Aorta (tissue), 5 donors: Measurements from ENCODE around the gene SEPTIN11. TPM values are rescaled to one million over a fixed set of nuclear protein-coding genes. Genes with fewer than 3 reads are reported as not detected.
A peak's percentile ranks its signal among the peaks of the same experiment; 100 is the strongest.
"Not testable (repeated sequence)": the region's sequence is repeated elsewhere in the genome, so short reads cannot be mapped to it uniquely, and the experiment has no call there.

Source experiments
- ATAC-seq: fragments of 200-7000 bp; cut with Tn5 transposase; one replicate; pipeline ENCODE4 v1.9.1; 2022; ENCODE audit warnings: moderate library complexity; ENCODE audit not compliant: low FRiP score
- DNase-seq, 2 donors: peaks; one replicate each; pipeline ENCODE4 v3.0.0-alpha.2; 2020
- H3K27ac ChIP-seq, 2 donors: one replicate each; pipeline ENCODE4 v1.5.1; 2013; ENCODE audit warnings: low read length in 2 of 2, mild to moderate bottlenecking in 2 of 2, moderate library complexity in 2 of 2, control low read depth in 1 of 2, inconsistent platforms in 1 of 2, low read depth in 1 of 2
- H3K27me3 ChIP-seq, 2 donors: one replicate each; pipeline ENCODE4 v1.6.1; 2013; ENCODE audit warnings: control low read depth in 1 of 2, low read length in 1 of 2, mild to moderate bottlenecking in 1 of 2, moderate library complexity in 1 of 2; ENCODE audit not compliant: insufficient read depth in 2 of 2, control insufficient read depth in 1 of 2
- H3K36me3 ChIP-seq, 2 donors: one replicate each; pipeline ENCODE4 v1.6.1; 2013; ENCODE audit warnings: control low read depth in 1 of 2, low read length in 1 of 2, mild to moderate bottlenecking in 1 of 2; ENCODE audit not compliant: insufficient read depth in 2 of 2, control insufficient read depth in 1 of 2
- H3K4me1 ChIP-seq, 2 donors: one replicate each; pipeline ENCODE4 v1.6.1; 2013; ENCODE audit warnings: low read length in 2 of 2, control low read depth in 1 of 2, mild to moderate bottlenecking in 1 of 2, moderate library complexity in 1 of 2; ENCODE audit not compliant: insufficient read depth in 2 of 2, control insufficient read depth in 1 of 2
- H3K4me3 ChIP-seq, 2 donors: one replicate each; pipeline ENCODE4 v1.5.1; 2013; ENCODE audit warnings: low read length in 2 of 2, control low read depth in 1 of 2, mild to moderate bottlenecking in 1 of 2
- H3K9me3 ChIP-seq: one replicate; pipeline ENCODE4 v1.6.1; 2013; ENCODE audit warnings: mild to moderate bottlenecking, low read length; ENCODE audit not compliant: control insufficient read depth
- WGBS, 2 donors: extraction: QIAGEN DNeasy Blood & Tissue Kit; methylation state at CpG; one replicate each; pipeline ENCODE4 v1.1.7; 2013; 5-methylcytosine and 5-hydroxymethylcytosine counted together
- intact Hi-C, 2 donors: fragments of 100-400 bp; cut with DNase I; formaldehyde crosslinking; loops; one replicate each; pipeline versions ENCODE4 v1.14.2 to v1.15.0; 2022
- polyA plus RNA-seq, 2 donors: library from polyadenylated mRNA; stranded (reverse); fragments of 200-250 nt; gene quantifications; one replicate each; pipeline ENCODE4 v1.2.3, GENCODE V29; 2013
- total RNA-seq, 2 donors: library from RNA; stranded (reverse); fragmentation: NEBNext Ultra II Directional; extraction: Animal tissue kit (Norgen Biotek cat#: 25700); gene quantifications; one replicate each; pipeline ENCODE4 v1.2.1, GENCODE V29; 2021
- donor health status: healthy with polysubstance abuse.
- donor health status: Bipolar disorder and iron deficiency.
- donor health status: DM: no; HTN: no; CAD: no.
- donor health status: DM: no; HTN: no; CAD: no.
- donor health status: DM: yes; HTN: yes; CAD: no.

The SEPTIN11 gene
- total and polyA plus RNA-seq, 4 donors: 39.6 to 120 (median 98.2) TPM

GRCh38 chr4:76957004-76957738 is 7.6 kb downstream of the SEPTIN11 start:
- H3K27ac ChIP-seq: no peak overlapping the region
- DNase-seq (no peak), ATAC-seq (peak; percentile 12)
- H3K36me3 ChIP-seq: no peaks in the 10 kb centered on the region
- no peaks in the 10 kb centered on the region for H3K4me1 ChIP-seq
- intact Hi-C loops: no loop called here
- 53 to 58% methylated on average over 4 of the region's 4 CpGs for WGBS, 2 donors
- no peak overlapping the region for H3K4me3 ChIP-seq
- H3K9me3 ChIP-seq: no peaks in the 10 kb centered on the region
- H3K27me3 ChIP-seq: no peaks in the 10 kb centered on the region

- Histone ChIP-seq H3K4me1 (peaks cover 0 to 3% of the 10 kb centered on the region in 2 donors), H3K4me3 (no peak overlapping the region), H3K9me3 (no peaks in the 10 kb centered on the region), H3K36me3 (no peaks in the 10 kb centered on the region), H3K27ac (no peak overlapping the region), H3K27me3 (no peaks in the 10 kb centered on the region)
- intact Hi-C loops: no loop called here
- DNase-seq (no peak), ATAC-seq (no peak)
- 92 to 97% methylated on average over 5 of the region's 5 CpGs for WGBS, 2 donors
Observed at GRCh38 chr4:76958891-76959290, 9.3 kb downstream of the SEPTIN11 start.

GRCh38 chr4:76960014-76960413 is 10.5 kb downstream of the SEPTIN11 start:
- WGBS, 2 donors: 70 to 75% methylated on average over 4 of the region's 4 CpGs
- intact Hi-C loops: no loop called here
- no peaks in the 10 kb centered on the region for H3K9me3 ChIP-seq
- no peak for ATAC-seq
- no peaks in the 10 kb centered on the region for H3K36me3 ChIP-seq
- DNase-seq: no peak
- no peaks in the 10 kb centered on the region for H3K27me3 ChIP-seq
- H3K4me1 ChIP-seq: peaks cover 0 to 3% of the 10 kb centered on the region in 2 donors
- H3K4me3 ChIP-seq: no peak overlapping the region
- H3K27ac ChIP-seq: no peak overlapping the region

DNA sequence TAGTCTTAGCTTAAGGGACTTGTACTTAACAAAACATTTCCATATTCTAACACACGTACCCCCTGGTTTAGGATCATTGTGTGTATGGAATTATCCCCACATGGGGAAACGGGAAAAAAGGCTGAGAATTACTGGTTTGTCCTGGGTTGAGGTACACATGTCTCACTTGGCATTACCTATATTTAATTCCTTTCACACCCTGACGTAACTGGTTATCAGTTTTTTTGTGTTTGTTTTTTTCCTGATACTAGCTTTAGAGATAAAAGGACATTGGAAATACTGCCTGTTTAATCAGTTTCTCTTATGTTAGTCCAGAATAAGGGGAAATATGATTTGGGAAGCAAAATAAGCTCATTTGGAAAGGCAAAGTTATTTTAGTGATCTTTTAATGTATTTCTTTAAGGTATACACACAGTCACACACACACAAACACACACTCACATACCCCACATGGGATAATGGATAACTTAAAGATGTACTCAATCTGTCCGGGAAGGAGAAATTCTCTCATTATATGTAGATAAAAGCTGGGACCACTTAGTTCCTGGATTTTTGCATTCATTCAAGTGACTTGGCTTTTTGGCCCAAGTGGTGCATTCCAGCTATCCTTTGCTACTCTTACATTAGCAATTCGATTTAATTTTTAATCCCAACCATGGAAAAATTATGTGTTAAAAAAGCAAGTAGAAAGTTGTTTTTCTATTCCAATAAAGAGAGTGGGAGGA is 13.0 kb downstream of the SEPTIN11 start:
- DNase-seq (no peak), ATAC-seq (no peak)
- peaks cover 0 to 3% of the 10 kb centered on the region in 2 donors for H3K4me1 ChIP-seq
- H3K27me3 ChIP-seq: no peaks in the 10 kb centered on the region
- no peaks in the 10 kb centered on the region for H3K9me3 ChIP-seq
- WGBS, 2 donors: 31 to 38% methylated on average over 5 of the region's 5 CpGs
- H3K27ac ChIP-seq: no peak overlapping the region
- H3K4me3 ChIP-seq: no peak overlapping the region
- intact Hi-C loops: no loop called here
- H3K36me3 ChIP-seq: no peaks in the 10 kb centered on the region

DNA sequence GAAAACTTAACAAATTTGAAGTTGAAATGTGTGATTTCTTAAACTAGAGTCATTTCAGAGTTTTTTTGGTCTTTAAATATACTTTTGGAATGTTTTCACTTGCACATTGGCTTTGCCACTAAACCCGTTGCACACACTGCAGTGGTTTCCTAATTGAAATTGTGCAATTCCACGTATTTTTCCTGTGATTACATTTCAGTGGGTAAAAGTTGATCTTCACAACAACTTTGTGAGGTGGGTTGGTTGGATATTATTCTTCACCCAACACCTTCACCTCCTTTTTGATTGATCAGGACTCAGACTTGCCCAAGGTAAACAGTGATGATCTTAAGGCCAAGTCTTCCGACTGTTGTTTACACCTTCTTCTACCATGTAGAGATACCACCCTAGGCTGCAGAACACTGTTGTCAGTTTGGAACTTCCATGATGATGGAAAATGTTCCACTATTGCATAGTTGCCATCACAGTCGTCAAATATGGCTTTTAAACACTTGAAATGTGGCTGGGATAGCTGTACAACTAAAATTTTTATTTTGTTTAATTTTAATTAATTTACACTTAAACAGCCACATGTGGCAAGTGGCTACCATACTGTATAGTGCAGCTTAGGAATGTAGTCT is 13.7 kb downstream of the SEPTIN11 start:
- Histone ChIP-seq H3K9me3 (no peaks in the 10 kb centered on the region), H3K27ac (no peak overlapping the region), H3K36me3 (no peaks in the 10 kb centered on the region), H3K4me3 (no peak overlapping the region), H3K4me1 (peaks cover 0 to 7% of the 10 kb centered on the region in 2 donors), H3K27me3 (no peaks in the 10 kb centered on the region)
- 32 to 41% methylated on average over 4 of the region's 4 CpGs for WGBS, 2 donors
- intact Hi-C loops: no loop called here
- ATAC-seq (no peak), DNase-seq (no peak)

- ATAC-seq, H3K27me3 ChIP-seq, H3K36me3 ChIP-seq, DNase-seq, intact Hi-C loops, H3K27ac ChIP-seq, H3K4me3 ChIP-seq, H3K9me3 ChIP-seq: not testable (repeated sequence)
- peaks cover 0 to 10% of the 10 kb centered on the region in 2 donors for H3K4me1 ChIP-seq
- WGBS, 2 donors: 100% methylated on average over 1 of the region's 1 CpG
Observed at GRCh38 chr4:76963927-76964326, 14.4 kb downstream of the SEPTIN11 start.

DNA sequence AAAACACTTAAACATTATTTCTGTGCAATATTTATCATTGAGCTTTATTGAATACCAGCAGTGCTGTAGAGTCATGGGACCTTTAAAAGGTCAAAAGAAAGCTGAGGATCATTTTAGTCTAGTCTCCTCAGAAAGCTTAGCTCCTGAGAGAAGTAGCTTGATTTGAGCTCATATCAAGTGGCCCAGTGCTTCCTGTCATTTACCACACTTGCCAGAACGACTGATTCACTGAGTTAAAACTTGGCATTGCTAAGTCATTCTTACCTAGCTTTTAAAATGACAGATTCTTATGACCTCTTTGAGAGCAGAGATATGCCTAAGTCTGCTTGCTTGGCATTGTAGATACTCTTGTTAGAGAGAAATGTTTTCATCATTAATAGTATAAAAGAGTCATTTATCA is 15.2 kb downstream of the SEPTIN11 start:
- ATAC-seq: no peak
- WGBS, 2 donors: 0 to 9% methylated on average over 1 of the region's 1 CpG

GRCh38 chr4:76965866-76966579 is 16.5 kb downstream of the SEPTIN11 start:
- H3K36me3 ChIP-seq: no peaks in the 10 kb centered on the region
- no peak overlapping the region for H3K4me3 ChIP-seq
- no peaks in the 10 kb centered on the region for H3K27me3 ChIP-seq
- WGBS, 2 donors: 93 to 94% methylated on average over 2 of the region's 2 CpGs
- peaks cover 0 to 10% of the 10 kb centered on the region in 2 donors for H3K4me1 ChIP-seq
- ATAC-seq (no peak), DNase-seq (no peak)
- H3K9me3 ChIP-seq: no peaks in the 10 kb centered on the region
- intact Hi-C loops: no loop called here
- no peak overlapping the region for H3K27ac ChIP-seq

More for the DNA sequence above, 15.2 kb downstream of the SEPTIN11 start:
- no peaks in the 10 kb centered on the region for H3K27me3 ChIP-seq
- H3K27ac ChIP-seq: no peak overlapping the region
- H3K4me1 ChIP-seq: peaks cover 0 to 10% of the 10 kb centered on the region in 2 donors
- DNase-seq: no peak
- H3K4me3 ChIP-seq: no peak overlapping the region
- no peaks in the 10 kb centered on the region for H3K36me3 ChIP-seq
- no peaks in the 10 kb centered on the region for H3K9me3 ChIP-seq
- intact Hi-C loops: no loop called here
